DMS79 treated with DMSO at 0.1 percent for 48 hours (cell line): Measurements from ENCODE around the gene PDXDC1.
"Not testable (repeated sequence)": the region's sequence is repeated elsewhere in the genome, so short reads cannot be mapped to it uniquely, and the experiment has no call there.

ENCODE experiments used
- DNase-seq: peaks from one replicate; lab custom pipeline; 2025; lab: John Stamatoyannopoulos, UW

PDXDC1 gene

DNA sequence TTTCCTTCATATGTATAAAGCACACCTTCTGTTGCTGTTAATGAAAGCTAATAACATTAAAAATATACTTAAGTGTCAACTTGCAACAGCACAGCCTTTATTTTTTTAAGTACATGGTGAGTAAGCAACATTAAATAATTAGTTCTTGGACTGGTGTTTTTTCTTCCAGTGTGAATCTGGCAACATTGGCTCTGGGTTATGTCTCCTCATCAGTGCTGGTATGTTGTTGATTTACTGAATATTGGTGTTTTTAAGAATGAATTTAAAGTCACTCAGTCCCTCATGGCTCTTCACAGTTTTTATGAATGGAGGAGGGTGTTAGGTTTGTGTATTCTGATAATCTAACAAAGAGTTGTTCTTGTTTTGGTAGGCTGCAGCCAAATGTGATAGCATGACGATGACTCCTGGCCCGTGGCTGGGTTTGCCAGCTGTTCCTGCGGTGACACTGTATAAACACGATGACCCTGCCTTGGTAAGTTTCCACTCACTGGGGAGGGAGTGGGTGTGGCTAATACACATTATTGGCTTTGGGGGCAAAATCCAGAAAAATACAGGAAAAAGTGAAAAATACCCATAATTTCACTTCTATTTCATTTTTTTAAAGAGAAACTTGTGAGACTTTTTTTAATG is 42.2 kb downstream of the PDXDC1 start:
- DNase-seq = not testable (repeated sequence)

DNA sequence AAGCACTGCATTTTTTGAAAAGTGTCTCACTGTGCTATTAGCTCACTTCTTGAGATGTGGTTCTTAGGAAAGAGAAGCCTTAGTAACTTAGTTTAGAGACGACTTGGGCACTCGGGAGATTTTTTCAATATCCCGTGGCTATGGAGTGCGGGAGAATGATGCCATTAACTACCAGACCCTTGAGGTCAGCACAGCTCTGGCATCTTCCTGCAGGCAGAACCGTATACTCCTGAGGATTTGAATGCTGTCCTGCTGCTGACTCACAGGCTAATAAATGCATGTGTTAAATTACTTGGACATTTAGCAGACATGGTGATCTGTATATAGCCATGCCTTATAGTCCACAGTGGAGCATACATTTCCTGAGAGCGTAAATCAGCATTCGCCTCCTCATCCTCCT is 46.6 kb downstream of the PDXDC1 start:
- DNase-seq = not testable (repeated sequence)

DNA sequence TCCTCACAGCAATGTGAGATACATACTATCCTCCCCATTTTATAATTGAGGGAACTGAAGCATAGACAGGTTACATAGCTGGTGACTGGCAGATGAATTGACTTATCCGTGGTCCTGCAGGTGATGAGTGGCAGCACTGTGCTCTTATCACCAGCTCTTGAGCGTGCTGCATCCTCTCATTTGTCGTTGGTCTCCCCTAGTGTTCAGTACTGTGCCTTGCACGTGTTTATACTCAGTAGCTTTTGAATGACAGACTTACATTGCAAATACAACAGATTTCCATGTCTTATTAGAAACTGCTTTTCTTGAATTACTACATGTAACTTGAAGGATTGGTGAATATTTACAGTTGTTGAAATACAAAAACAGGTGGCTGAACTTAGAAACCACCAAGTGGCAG is 47.4 kb downstream of the PDXDC1 start:
- not testable (repeated sequence) for DNase-seq

DNA sequence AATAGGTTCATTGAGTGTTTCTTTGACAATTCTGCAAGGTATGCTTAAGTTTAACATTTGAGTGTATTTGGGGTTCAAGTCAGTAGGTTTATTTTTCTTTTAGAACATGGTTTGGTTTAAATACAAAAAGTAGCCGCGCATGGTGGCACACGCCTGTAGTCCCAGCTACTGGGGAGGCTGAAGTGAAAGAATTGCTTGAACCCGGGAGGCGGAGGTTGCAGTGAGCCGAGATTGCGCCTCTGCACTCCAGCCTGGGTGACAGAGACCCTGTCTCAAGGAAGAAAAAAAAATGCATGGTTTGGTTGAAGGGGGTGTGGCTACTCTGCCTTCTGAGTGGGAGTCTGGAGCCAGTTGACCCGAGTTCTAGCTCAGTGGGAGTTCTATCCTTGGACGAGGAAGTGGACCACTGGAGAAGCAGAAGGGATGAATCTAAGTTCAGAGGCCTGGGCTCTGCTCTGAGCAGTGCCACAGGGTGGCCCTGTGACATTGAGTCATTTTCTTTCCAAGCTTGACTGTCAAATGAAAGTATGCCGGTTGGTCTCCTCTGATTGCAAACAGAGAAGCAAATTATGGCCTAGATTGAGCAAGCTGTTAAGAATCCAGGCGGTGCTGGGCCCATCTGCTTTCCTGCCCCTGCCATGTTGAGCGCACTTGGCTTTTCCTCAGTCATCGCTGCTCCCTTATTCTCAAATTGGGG is 48.7 kb downstream of the PDXDC1 start:
- not testable (repeated sequence) for DNase-seq

DNA sequence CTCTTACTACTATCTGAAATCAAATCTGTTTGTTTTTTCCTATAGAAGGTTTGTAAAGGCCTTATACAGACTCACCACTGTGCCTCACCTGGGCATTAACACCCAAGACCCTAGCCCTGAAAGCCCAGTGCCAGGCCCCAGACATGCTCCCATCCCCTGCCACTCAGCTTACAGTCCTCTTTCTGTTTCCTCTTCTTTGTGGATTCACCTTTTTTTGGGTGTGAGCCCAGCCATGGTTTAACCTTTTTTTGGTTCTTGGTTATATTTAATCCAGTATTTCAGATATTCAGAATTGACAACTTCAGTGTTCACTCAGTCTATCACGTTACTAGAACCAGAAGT is 50.0 kb downstream of the PDXDC1 start:
- not testable (repeated sequence) for DNase-seq

DNA sequence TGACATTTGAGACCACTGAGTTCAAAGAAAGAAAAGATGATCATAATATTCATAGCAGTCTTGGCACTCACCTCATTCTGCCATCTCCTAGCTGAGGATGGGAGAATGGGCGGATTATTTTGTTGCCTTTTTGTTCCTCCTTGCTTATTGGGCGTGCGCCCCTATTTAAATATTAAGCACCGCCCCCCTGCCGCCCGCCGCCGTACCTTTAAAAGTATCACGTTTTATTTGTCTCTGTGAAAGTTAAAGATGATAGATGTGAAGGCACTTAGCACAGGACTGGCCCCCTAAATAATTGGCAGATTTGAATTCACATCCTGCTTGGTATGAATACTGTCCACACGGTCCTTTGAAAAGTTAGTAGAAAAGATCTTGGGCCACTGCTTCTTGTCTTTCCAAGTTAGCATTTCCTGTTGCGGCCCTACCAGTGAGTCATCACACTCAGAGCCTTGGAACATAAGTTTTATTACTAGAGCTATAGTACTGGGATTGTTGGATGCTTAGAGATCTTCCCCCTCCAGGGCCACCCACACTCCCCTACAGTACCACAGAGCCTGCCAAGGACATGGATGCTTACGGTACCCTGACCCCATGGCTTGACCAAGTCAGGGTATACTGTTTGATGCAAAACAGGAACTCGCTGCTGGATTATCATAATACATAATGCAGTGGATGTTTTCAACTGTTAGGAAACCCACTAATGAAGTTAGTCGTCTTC is 50.6 kb downstream of the PDXDC1 start:
- not testable (repeated sequence) for DNase-seq

DNA sequence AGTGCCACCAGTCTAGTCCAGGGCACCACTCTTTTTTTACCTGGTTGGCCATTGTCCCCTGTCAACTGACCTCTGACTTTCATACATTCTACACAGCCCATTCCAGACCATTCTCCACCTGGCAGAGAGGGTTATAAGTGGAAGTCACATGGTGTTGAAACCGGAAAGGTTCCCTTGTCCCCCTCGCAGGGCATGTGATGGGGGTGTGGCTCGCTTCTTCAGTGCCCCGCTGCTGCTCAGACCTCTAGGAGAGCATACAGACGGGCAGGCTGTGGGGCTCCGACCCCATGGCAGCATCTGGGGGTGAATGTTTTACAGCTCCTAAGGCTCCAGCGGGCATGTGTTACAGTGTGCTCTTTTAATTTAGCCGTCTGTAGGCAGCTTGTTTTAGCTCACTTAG is 52.2 kb downstream of the PDXDC1 start:
- DNase-seq = not testable (repeated sequence)

DNA sequence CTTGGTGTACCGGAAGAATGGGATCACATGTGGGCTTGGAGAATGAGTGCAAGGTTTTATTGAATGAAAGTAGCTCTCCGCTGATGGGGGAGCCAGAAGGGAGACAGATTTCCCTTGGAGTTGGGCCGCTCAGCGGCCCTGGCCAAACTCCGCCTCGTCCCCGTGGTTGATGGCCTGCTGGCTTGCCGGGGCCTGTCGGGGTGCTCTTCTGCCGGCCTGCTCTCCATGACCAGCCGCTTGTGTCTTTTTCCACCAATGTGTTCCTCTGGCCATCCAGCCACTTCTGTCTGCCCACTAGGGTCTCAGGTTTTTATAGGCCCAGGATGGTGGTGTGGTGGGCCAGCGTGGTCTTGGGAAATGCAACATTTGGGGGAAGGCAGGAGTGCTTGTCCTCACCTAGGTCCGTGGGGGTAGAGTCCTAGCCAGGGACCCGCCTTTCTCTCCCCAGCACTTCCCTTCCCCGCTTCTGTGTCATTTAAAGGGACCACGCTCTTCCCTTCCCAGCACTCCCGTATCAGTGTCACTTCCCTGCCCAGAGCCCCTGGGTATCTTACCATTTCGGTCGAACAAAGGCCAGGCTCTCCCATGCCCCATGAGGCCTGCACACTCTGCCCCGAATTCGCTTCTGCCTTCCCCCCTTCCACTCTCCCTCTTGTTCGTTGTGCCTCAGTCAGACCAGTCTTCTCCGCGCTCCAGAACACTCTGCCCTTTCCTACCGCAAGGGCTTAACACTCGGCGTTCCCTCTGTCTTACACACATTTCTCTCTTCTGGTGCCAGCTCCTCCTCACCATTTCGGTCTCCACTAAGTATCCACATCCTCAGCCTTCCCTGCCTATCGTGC is 52.9 kb downstream of the PDXDC1 start:
- DNase-seq = not testable (repeated sequence)

DNA sequence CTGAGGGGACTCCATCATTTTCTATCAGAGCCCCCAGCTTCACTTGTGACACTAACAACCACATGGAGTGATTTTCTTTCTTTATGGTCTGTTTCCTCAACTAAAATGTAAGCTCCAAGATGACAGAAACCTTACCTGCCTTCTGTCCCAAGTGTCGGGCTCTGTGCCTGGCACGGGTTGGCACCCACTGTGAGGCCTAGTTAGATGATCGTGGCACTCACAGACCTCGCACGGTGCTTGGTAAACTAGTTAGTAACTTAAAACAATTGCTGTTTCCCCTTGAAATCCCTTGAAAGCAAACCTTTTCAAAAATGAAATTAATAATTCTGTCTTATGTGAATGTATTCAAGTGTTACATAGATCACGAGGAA is 53.5 kb downstream of the PDXDC1 start:
- not testable (repeated sequence) for DNase-seq

DNA sequence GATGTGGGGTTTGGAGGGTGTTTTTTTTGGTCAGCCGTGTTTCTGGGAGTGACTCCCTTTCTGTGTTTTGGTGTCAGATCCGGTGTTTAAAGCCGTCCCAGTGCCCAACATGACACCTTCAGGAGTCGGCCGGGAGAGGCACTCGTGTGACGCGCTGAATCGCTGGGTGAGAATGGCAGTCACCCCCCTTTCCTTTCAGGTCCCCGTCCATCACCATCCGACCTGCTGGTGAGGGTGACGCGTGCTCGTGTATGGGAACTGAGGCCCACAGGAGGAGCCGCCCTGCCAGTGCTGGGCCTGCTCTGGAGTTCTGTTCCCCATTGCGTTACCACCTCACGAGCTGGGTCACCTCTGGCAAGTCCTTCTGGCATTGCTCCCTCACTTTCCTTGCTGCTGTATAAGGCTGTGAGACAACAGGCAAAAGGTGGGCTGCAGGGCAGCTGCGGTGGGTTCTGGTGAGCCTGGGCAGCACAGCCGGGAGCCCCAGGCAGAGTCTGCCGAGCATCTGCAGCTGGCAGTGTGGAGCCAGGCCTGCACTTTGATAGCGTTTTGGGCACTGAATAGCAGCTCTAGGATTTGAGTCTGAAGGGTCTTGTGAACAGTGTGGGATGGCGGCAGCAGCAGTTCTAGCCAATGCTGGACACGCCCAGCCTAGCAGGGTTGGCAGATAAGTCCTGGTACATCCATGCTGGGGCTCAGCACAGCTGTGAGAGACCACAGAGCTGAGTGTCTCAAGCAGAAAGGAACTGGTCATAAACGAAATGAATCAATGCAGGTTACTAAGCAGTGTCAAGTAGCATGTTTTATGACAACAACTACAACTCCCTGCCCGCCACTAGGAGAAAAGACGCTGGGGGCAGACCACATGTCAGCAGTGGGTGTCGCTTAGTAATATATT is 54.2 kb downstream of the PDXDC1 start:
- not testable (repeated sequence) for DNase-seq

DNA sequence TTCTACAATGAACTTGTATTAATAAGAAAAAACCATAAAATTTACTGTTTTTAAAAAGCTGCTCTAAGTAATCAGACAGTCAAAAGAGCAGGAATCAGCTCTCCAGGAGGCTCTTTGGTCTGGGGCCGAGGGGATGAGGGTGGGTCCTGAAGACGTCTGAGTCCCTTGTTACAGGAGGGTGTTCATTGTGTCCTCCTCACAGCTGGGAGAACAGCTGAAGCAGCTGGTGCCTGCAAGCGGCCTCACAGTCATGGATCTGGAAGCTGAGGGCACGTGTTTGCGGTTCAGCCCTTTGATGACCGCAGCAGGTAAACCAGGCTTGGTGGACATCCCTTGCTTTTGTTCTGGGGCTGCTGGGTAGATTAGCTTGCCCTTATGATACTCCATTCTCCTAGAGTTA is 54.9 kb downstream of the PDXDC1 start:
- DNase-seq = not testable (repeated sequence)

DNA sequence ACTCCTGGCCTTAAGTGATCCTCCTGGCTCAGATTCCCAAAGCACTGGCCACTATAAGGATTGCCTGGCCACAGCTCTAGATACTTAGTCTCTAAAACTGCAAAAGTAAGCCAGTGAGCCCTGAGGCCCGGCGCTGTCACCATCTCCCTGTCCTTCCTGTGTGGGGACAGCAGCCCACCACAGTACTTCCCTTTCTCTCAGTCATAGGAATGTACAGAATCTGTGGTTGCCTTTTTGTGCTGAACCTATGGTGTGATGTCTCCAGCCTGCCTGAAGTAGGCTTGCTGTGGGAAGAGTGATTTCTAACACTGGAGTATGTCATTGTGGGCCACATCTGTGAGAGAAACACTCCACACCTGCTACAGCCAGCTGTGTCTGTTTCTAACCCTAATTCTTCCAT is 56.4 kb downstream of the PDXDC1 start:
- DNase-seq = no peak

DNA sequence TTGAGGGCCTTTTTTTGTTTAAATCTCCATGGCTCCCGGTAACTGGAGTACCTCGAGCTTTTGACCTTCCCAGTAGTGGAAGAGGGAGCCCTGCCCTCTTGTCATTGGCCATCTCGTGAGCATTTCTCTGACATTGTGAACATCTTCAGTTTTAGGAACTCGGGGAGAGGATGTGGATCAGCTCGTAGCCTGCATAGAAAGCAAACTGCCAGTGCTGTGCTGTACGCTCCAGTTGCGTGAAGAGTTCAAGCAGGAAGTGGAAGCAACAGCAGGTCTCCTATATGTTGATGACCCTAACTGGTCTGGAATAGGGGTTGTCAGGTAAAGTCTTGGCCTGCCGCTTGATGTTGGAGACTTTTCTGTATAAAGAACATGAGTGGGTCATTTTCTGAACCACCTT is 56.8 kb downstream of the PDXDC1 start:
- DNase-seq = no peak

DNA sequence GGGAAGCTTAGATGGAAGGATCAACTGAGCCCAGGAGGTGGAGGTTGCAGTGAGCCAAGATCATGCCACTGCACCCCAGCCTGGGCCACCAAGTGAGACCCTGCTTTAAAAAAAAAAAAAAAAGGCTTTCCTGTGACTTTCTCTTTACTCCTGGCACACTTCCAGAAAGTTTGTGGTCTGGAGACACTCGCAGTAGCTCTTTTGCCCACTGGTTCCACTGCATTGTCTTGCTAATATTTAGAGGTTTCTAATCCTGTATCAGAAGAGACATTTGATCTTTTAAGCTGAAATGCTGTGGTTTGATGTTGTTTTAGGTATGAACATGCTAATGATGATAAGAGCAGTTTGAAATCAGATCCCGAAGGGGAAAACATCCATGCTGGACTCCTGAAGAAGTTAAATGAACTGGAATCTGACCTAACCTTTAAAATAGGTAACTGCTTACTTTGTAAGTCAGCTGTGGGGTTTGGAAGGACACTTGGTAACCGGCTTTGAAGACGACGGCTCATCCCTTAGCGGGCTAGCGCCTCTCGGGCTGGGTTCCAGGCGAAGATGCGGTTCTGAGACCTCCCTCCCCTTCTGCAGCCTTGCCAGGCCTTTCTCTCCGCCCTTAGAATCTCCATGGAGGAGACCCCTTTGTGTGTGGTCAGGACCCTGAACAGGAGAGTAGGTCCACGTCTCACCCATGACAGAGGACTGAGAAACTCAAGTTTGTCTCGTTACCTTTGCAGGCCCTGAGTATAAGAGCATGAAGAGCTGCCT is 57.9 kb downstream of the PDXDC1 start:
- DNase-seq = peak; percentile 13

DNA sequence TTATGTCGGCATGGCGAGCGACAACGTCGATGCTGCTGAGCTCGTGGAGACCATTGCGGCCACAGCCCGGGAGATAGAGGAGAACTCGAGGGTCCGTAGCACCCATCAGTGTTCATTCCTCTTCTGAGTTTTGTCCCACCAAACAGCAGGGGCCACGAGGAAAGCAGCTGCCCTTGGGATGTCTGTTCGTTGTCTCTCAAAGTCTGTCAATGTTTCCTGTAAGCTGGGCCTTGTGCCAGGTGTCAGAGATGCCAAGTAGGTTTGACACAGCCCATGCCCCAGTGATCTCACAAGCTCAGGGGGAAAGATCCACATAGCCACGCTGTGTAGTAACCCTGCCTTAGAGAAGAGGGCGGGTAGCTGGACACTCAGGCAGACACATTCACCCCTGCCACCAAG is 58.5 kb downstream of the PDXDC1 start:
- no peak for DNase-seq

DNA sequence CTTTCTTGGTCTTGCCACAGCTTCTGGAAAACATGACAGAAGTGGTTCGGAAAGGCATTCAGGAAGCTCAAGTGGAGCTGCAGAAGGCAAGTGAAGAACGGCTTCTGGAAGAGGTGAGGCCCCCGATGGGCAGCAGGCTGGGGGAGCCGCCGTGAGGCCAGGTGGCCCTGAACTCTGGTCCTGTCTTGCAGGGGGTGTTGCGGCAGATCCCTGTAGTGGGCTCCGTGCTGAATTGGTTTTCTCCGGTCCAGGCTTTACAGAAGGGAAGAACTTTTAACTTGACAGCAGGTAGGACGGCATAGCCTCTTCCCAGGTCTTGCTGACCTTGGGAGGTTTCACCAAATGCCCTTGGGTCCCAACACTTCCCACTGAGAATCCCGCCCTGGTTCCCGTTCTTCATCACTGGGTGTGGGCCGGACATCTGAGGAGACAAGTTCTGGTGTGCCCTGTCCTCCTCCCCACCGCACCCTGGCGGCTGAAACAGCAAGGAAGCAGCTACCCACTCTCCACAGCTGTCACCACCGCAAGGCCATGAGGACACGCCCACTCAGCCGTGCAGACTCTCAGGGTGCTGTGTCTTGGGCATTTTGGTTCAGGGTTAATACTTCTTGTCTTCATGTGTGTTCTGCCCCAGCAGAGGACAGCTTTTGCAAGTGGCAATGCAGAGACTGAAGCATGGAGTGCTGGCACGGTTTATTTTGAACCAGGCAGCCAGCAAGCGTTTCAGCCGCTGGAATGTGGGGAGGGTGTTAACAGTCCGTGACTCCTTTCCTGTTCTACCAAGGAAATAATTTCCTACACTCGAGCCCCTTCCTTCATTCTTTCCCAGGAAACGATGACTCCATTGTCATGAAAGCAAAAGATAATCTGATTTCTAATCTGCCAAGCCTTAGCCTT is 59.7 kb downstream of the PDXDC1 start:
- DNase-seq = no peak

DNA sequence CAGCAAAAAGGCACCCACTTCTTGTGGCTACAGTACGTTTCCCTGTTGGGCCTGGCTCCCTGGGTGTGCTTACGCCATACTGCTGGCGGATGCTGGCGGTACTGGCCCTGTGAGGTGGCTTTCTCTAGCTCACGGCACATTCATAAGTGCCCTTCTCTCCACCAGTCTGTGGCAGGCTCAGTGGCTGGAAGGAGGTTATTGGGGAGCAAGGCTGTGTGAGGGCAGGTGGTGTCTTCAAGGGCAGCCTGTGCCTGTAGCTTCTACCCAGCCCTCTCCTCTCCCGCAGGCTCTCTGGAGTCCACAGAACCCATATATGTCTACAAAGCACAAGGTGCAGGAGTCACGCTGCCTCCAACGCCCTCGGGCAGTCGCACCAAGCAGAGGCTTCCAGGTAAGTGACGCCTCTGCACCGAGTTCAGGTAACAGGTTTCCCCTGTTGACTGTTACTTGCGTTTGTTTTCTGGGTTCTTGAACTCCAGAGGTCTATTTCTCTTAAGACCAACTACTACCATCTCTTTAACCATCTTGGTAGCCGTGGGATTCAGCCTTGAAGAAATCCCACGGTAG is 60.4 kb downstream of the PDXDC1 start:
- no peak for DNase-seq

DNA sequence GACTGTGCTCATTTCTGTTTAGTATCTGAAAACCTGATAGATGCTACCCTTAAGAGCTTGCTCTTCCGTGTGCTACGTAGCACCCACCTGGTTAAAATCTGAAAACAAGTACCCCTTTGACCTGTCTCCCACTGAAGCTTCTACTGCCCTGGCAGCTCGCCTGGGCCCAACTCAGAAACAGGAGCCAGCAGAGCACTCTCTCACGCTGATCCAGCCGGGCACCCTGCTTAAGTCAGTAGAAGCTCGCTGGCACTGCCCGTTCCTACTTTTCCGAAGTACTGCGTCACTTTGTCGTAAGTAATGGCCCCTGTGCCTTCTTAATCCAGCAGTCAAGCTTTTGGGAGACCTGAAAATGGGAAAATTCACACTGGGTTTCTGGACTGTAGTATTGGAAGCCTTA is 62.2 kb downstream of the PDXDC1 start:
- no peak for DNase-seq

DNA sequence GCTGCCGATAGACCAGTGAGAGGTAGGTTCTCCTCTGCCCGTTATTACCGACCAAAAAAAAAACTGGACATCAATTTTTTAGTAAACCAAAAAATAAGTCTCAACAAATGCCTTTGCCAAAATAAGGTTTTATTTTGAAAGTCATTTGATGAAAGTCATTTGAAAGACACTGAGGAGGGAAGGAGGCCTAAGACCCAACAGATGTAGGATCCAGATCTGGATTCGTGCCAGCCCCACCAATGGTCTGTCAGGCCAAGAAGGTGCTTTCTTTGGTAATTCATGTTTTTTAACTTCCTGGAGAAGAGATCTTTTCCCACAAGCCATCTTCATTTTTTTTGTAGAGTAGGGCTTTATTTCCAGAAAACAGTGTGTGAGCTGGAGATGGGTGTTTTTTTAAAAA is 62.9 kb downstream of the PDXDC1 start:
- no peak for DNase-seq
